GM18873 (cell line): ENCODE data around the gene CDYL.

Experiments
- ATAC-seq: cut with Tn5 transposase; IDR thresholded peaks from one replicate; pipeline ENCODE4 v1.9.1; 2021; ENCODE audit warnings: mild to moderate bottlenecking, moderate library complexity, moderate number of reproducible peaks; ENCODE audit not compliant: unreplicated experiment, low FRiP score

CDYL gene

GRCh38 chr6:4929097-4929718 lies 153.0 kb downstream of the CDYL start:
- ATAC-seq = no peak

GRCh38 chr6:4930025-4930691 lies 154.0 kb downstream of the CDYL start:
- ATAC-seq = no peak

- ATAC-seq = no peak
These were observed 155.5 kb downstream of the CDYL start for GRCh38 chr6:4931530-4932227.

- ATAC-seq = no peak
These were observed 156.2 kb downstream of the CDYL start for GRCh38 chr6:4932228-4932903.

GRCh38 chr6:4935486-4935885 lies 159.3 kb downstream of the CDYL start:
- no peak for ATAC-seq

GRCh38 chr6:4935975-4936680 lies 159.9 kb downstream of the CDYL start:
- no peak for ATAC-seq

GRCh38 chr6:4936681-4937041 lies 160.5 kb downstream of the CDYL start:
- ATAC-seq = no peak

- ATAC-seq = no peak
These were observed 161.2 kb downstream of the CDYL start for GRCh38 chr6:4937414-4937813.

- no peak for ATAC-seq
These were observed 163.0 kb downstream of the CDYL start for GRCh38 chr6:4939241-4939640.

GRCh38 chr6:4940416-4940815 lies 164.2 kb downstream of the CDYL start:
- ATAC-seq = no peak

- no peak for ATAC-seq
These were observed 165.8 kb downstream of the CDYL start for GRCh38 chr6:4941782-4942672.

- no peak for ATAC-seq
These were observed 166.4 kb downstream of the CDYL start for GRCh38 chr6:4942673-4943009.

- no peak for ATAC-seq
These were observed 167.5 kb downstream of the CDYL start for GRCh38 chr6:4943716-4944115.

- no peak for ATAC-seq
These were observed 168.1 kb downstream of the CDYL start for GRCh38 chr6:4944325-4944724.

- no peak for ATAC-seq
These were observed 170.3 kb downstream of the CDYL start for GRCh38 chr6:4946521-4946920.

- no peak for ATAC-seq
These were observed 171.5 kb downstream of the CDYL start for GRCh38 chr6:4947716-4948115.

GRCh38 chr6:4948781-4949450 lies 172.7 kb downstream of the CDYL start:
- no peak for ATAC-seq

- ATAC-seq = no peak
These were observed 173.9 kb downstream of the CDYL start for GRCh38 chr6:4950076-4950475.

- no peak for ATAC-seq
These were observed 174.8 kb downstream of the CDYL start for GRCh38 chr6:4950836-4951533.
